SK-MEL-5 (cell line): ENCODE data around the gene ZDHHC19. TPM values are rescaled to one million over a fixed set of nuclear protein-coding genes. Genes with fewer than 3 reads are reported as not detected.

Experiments used
- small RNA-seq, 2 experiments: library from RNA; depleted of rRNA; stranded (forward); fragments of <200 nt; gene quantifications; one replicate each; pipeline ENCODE3, GENCODE V24; 2014
- total RNA-seq: library from RNA; depleted of rRNA; stranded (reverse); fragments of >200 nt; shearing (Covaris generic); gene quantifications from 2 replicates; pipeline ENCODE4 v1.2.3, GENCODE V29; 2014; rRNA removed

Gene ZDHHC19
- total RNA-seq, 1 experiment from 2014 or later: 1.1 TPM

Small RNA genes lying within 50 kb of the gene (small RNA-seq; reads per million reads assigned to genes)
- gene RF00019: 0 reads per million in 2 experiments

Other genes with a start within 250 kb of the ZDHHC19 start
- gene TFRC, start 129.3 kb downstream of the ZDHHC19 start, total RNA-seq: 320 and 331 TPM in 2 replicates
- gene SLC51A, start 5.1 kb upstream of the ZDHHC19 start, total RNA-seq: not detected in 2 replicates
- gene PCYT1A, start 76.3 kb upstream of the ZDHHC19 start, total RNA-seq: 34.2 and 34.4 TPM in 2 replicates
- 1.0 and 2.5 TPM in 2 replicates for gene DYNLT2B, start 106.8 kb upstream of the ZDHHC19 start, total RNA-seq
- 0.80 and 4.0 TPM in 2 replicates for gene TM4SF19, start 127.0 kb upstream of the ZDHHC19 start, total RNA-seq
- gene UBXN7, start 221.0 kb upstream of the ZDHHC19 start, total RNA-seq: 10.0 and 13.3 TPM in 2 replicates